HG03354 (cell line): ENCODE results near the gene NANOS2.

Source experiments
- ATAC-seq: cut with Tn5 transposase; IDR thresholded peaks from one replicate; pipeline ENCODE4 v1.9.1; 2021; ENCODE audit warnings: mild to moderate bottlenecking; ENCODE audit not compliant: unreplicated experiment, poor library complexity, severe bottlenecking

The NANOS2 gene

DNA sequence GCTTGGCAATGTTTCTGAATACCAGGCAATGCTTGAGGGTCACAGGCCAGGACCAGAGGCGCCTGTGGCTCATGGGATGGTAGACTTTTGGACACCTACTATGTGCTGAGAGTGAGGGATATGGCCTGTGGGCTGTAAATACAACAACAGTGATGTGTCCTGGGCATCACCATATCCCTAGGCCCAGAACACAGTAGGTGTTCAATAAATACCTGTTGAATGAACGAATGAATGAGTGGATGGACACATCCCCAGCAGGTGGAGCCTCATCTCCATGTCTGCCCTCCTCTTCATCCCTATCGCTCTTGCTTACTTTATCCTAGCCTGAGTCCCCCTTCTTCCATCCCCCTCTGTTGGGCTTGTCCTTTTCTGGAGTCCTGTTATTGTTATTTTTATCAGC, 16.5 kb upstream of the NANOS2 start:
- no peak for ATAC-seq

DNA sequence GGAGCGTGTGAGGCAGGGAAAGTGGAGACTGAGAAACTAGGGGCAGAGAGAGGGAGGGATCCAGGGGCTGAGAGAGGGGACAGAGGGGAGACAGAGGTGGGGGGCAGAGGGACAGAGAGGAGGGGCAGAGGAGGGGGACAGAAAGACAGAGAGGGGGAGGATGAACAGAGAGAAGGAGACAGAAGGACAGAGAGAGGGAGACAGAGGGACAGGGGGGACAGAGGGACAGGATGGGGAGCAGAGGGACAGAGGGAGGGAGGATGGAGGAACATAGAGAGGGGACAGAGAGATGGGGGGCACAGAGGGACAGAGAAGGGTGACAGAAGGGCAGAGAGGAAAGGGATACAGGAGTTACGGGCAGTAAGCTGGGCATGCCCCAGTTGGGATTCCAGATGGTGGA, 14.7 kb upstream of the NANOS2 start:
- ATAC-seq, result no peak

DNA sequence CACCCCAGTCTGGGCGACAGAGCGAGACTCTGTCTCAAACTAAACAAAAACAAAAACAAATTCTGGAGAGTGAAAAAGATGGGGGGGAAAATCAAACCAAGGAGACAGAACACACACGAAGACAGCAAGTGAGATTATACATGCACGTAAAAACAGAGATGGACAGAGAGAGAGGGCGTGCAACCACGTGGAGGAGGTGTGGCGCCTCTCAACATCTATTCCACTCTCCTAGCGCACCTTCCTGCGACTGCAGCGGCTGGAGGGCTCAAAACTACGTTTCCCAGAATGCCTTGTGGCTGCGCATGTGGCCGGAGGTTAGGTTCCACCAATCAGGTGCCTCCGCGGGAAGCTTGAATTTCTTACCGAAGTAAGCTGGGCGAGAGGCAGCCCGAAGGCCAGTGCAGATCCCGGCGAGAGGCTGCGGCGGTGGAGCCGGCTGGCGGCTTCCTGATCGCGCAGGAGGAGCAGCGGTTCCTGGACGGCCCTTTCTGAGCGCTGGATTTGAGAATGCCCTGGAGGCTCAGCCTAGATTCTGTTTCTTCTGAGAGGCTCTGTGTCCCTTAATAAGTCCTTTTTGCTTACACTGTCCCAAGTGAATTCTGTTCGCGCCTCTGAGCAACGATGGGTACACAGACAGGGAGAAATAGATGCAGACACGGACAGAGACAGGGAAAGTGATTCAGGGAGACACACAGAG, 13.1 kb upstream of the NANOS2 start:
- ATAC-seq, result peak; percentile 81

DNA sequence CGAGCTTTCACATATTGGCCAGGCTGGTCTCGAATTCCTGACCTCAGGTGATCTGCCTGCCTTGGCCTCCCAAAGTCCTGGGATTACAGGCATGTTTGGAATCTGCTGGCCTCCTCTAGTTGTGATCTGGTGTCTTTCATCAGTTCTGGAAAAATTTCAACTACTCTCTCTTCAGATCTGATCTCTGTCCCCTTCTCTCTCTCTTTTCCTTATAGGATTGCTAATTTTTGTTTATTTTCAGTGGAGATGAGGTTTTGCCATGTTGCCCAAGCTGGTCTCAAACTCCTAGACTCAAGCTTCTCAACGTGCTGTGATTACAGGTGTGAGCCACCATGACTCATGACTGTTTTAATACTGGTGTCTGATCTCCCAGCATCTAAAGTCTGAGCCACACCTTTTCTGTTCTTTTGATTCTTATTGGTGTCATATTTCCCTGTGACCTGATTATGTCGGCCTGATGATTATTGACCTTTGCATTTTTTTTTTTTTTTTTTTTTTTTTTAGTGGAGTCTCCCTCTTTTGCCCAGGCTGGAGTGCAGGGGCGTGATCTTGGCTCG, 10.4 kb upstream of the NANOS2 start:
- ATAC-seq, result no peak

DNA sequence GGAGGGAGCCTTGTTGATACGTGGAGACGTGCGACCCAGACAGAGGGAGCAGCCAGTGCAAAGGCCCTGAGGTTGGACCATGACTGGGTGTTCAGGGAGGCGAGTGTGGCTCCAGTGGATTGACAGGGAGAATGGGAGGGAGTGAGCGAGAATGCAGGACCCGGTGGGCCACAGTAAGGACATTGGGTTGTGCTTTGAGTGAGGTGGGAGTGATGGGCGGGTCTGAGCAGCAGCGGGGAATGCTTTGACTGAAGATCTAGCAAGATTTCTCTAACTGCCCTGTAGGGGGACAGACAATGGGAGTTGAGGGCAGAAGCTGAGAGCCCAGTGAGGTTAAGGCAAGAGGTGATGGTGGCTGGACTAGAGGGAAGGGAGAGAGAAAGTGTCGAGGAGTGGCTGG, 7.7 kb upstream of the NANOS2 start:
- ATAC-seq, result no peak

DNA sequence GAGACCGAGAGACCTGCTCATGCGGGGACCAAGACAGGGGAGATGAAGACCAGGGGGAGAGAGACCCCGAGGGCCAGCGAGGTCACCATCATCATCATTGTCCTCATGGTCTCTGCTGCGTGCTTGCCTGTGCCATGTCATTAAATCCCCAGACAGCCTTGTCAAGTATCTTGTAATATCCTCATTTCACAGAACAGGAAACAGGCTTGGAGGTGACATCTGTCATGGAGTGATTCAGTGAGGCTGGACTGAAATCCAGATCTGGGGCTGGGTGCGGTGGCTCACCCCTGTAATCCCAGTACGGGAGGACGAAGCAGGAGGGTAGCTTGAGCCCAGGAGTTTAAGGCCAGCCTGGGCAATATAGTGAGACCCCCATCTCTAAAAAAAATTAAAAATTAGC, 5.9 kb upstream of the NANOS2 start:
- ATAC-seq, result no peak

DNA sequence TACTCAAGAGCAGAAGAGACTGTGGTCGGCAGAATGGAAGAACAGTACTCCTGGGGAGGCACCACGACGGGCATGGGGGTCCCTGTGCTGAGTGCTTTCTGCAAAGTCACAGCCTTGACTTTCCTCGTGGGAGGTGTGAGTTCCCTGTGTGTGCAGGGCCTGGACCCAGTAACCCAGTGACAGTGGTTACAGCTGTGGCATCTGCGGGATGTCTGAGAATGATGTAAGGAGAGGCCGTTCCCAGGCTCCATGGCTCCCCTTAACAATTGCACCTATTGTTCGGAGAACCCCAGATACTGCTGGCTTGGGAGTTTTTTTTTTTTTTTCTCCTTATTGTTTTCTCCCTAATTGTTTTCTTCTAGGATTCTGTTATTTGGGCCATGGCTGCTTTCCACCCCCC, 5.1 kb upstream of the NANOS2 start:
- ATAC-seq, result no peak

DNA sequence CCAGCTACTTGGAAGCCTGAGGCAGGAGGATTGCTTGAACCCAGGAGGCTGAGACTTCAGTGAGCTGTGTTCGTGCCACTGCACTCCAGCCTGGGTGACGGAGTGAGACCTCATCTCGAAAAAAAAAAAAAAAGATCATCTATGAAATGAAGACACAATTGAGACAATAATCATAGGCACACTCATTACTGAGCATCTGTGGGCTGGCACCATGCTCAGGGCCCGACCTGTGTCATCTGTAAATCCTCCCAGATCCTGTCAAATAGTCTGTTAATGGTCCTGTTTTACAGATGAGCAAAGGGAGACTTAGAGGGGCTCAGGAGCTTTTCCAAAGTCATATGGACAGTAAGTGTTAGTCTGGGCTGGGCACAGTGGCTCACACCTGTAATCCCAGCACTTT, 4.1 kb upstream of the NANOS2 start:
- no peak for ATAC-seq

DNA sequence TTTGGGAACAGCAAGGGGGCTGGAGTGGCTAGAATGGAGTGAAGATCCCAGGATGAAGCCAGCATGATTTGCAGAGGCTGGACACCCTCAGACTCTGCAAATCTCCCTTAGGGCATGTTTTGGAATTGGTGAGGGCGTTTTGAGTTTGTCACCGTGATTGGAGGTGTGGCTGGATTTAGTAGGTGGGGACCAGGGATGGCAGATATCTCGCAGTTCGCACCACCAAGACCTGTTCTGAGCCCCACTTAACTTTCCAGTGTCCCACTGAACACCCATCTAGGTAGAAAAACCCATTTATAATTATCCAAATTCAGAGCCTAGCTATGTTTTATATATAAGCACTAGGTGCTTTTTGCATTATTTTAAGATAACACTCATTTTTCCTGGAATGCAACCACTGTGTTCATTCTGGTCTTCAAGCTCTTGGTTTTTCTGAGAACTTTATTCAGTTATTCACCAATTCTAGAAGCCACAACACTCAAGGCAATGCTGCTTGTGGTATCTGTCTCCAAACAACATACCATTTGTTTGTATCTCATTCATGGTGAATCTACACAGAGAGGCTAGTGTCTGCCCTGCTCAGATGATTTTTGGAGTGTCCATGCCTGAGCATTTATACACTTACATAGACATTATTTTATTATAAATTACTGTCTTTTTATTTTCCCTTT, 3.0 kb upstream of the NANOS2 start:
- ATAC-seq, result no peak

DNA sequence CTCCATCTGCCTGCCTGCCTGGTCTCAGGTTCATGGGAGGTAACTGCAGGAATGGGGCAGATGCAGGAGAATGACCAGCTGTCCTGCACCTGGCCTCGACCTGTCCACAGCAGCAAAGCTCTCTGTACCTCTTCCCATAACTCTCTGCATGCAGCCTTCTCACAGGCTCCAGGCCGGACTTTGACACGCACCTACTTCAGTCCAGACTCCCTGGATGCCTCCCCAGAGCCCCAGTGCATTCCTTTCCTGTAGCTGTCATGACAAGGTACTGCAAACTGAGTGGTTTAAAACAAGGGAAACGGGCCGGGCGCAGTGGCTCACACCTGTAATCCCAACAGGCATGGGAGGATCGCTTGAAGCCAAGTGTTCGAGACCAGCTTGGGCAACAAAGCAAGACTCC, 3.3 kb downstream of the NANOS2 start:
- no peak for ATAC-seq

DNA sequence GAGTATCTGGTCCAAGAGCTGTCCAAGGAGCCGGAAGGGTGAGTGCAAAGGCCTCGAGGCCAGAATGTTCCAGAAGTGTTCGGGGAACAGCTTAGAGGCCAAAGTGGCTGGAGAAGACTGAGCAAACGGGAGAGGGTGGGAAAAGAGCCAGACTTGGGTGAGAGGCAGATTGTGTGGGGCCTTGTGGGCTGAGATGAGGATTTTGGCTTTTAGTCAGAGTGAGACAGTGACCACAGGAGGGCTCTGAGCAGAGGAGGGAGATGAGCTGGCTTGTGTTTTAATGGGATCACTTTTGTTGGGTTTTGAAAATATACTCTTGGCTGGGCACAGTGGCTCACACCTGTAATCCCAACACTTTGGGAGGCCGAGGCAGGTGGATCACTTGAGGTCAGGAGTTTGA, 5.6 kb downstream of the NANOS2 start:
- ATAC-seq, result no peak

DNA sequence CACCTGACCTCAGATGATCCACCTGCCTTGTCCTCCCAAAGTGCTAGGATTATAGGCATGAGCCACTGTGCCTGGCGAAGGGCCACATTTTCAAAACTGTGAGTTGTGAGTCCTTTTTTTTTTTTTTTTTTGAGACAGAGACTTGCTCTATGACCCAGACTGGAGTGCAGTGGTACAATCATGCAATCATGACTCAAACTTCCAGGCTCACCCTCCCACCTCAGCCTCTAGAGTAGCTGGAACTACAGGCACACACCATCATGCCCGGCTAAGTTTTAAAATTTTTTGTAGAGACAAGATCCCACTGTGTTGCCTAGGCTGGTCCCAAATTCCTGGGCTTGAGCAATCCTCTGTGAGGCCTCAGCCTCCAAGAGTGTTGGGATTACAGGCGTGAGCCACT, 8.4 kb downstream of the NANOS2 start:
- no peak for ATAC-seq

DNA sequence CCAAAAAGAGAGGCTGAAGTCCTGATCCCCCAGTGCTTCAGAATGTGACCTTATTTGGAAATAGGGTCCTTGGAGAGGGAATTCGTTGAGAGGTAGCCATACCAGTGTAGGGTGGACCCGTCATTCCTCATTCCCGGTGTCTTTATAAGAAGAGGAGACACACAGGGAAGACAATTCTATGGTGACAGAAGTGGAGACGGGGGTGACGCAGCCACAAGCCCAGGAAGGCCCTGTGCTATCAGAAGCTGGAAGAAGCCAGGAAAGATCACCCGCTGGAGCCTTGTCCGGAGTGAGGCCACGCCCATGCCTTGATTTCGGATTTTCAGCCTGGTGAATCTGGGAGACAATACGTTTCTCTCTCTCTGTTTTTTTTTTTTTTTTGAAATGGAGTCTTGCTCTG, 9.6 kb downstream of the NANOS2 start:
- no peak for ATAC-seq

DNA sequence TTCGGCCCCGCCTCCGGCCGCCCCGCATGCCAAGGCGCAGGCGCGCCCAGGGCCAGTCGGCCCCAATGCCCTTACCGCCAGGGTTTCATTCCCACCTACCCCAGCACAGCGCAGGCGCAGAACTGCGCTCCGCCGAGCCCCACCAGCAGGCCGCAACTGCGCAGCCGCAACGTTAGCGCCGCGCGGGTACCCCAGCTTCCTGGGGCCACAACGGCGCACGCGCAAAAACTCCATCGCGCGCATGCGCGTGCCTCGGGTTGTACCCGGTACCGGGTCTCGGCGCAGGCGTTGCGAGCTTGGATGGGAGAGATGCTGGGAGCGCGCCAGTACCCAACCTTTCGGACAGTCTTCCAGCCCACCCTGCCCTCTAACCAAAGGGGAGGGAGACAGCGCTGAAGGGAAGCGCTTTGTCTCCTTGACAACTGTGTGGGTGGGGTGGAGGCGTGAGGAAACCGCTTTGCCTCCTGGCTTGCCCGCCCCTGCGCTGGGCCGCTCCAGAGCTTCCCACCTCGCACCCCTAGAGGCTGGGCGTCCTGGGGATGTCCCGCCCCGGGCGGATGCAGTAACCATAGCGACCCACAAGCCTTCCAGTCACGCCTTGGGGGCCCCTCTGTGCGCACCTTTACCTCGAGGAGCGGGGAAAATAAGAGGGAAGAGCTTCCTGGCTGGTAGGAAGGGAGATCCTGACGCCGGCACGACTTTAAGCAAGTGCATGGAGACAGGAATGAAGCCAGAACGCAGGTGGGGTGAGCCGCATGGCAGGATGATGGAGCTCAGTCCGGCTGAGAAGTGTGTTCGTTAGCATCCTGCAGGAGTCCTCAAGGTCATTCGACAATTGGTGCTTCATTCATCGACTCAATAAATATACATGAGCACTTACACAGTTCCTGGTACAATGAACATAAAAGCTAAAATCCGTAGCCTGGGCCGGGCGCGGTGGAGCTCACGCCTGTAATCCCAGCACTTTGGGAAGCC, 11.6 kb downstream of the NANOS2 start:
- ATAC-seq, result peak; percentile 89

DNA sequence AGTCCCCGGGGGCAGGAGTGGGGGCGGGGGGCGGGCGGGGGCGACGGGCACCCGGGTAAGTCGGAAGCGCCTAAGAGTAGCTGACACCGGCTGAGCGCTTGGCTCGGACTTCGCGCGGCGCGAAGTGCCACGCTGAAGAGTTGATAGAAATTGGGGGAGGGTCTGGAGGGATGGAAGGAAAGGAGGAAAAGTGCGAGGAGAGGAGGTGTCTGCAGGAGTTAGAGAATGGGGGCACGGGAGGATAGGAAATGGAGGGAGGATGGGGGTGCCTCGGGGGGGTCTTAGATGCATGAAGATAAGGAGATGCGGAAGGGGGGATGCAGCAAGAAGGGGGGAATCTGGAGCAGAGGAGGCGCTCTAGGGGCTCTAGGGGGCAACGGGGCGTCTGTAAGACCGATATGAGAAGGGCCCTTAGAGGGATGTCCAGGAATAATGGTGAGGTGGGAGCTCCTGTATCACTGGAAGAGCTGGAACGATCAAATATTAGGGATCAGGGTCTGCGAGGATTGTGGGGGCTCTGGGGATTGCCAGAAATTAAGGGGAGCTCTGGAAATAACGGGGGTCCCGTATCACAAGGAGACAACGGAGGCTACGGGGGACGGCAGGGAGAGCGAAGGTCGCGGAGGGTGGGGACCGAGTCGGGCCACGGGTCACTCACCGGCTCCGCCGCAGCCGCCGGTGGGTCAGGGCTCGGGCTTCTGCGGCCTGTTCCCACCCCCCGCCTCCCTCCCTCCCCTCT, 12.5 kb downstream of the NANOS2 start, which contains the start of gene MYPOP:
TSS of gene MYPOP (minus strand) at position 702 of the 739 bp plus-strand sequence. CDS start 840 bp downstream, outside the sequence.
- no peak for ATAC-seq

DNA sequence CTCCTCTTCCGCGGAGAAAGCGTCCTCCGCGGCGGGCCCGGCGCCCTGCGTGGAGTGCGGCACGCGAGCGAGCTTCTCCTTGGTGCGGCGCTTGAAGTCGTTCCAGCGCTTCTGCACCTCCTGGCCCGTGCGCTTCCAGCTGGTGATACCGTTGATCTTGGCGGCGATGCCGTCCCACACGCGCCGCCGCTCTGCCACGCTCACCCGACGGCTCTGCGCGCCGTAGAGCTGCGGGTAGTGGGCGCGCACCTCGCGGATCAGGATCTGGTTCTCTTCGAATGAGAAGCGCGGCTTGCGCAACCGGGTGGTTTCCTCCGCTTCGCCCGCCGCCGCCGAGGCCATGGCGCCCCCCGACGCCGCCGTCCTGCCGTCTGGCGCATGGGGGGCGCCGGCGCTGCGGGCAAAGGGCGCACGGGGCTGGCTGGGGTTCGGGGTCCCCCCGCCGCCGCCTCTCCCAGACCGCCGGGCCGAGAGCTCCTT, 13.1 kb downstream of the NANOS2 start:
- no peak for ATAC-seq

DNA sequence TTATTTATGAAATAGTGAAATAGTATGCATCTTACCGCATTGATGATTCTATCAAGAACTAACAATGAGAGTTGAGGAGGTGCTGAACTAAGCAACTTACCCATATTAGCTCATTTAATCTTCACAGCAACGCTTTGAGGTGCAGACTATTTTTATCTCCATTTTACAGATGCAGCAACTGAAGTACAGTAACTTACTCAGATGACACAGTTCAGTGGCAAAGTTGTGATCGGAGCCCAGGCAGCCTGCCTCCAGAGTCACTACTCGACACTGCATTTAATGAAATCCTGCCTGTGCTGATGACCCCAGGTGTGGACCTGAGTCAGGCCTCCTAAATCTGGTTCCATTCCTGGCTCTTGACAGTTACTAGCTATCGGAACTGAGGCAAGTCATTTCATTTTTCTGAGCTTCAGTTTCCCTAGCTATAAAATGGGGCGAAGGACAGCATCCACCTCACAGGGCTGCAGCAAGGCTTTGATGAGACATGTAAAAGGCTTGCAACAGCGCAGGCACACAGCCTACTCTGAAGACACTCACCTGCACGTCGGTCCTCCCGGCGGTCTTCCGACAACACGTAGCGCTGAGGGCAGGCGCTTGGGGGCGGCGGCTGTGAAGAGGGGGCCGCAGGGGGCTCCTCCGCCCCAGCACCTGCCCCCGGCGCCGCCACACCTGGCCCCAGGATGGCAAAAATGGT, 13.7 kb downstream of the NANOS2 start:
- no peak for ATAC-seq

DNA sequence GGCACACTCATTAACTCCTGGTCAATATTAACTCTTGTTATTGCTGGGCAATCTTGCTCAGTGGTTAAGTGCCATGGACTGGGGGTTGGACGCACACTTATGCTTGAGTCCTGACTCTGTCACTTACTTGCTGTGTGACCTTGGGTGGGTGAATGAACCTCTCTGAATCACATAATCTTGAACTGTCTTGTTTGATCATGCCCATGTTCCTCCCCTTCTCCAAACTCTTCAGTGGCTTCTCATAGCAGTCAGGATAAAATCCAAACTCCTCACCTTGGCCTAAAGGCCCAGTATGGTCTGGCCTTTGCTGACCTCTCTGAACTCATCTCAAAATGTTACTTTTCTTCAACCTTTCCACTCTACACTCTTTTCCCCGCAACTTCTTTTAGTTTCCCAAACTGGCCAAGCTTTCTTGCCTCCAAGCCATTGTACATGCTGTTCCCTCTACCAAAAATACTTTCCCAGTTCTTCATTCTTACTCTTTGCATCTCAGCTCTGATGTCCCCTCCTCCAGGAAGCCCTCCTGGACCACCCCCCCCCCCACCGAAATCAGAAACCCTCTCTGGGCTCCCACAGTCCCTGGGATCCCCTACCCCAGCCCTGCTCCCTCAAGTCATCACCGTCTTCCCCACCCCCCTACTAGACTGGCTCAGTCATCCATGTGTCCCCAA, 14.5 kb downstream of the NANOS2 start:
- no peak for ATAC-seq
